Measurements from ENCODE around the gene PFDN1. TPM values are rescaled to one million over a fixed set of nuclear protein-coding genes. Genes with fewer than 3 reads are reported as not detected.

PFDN1 gene
- total RNA-seq, 1 donor from 2014 or later = 135 TPM

GRCh38 chr5:140275837-140276236 is 27.1 kb downstream of the PFDN1 start:
- no peaks in the 10 kb centered on the region for H3K36me3 ChIP-seq
- H3K4me1 ChIP-seq = peaks cover 0 to 7% of the 10 kb centered on the region in 2 donors
- H3K27me3 ChIP-seq = no peaks in the 10 kb centered on the region
- no peak for DNase-seq (ENCODE audit: low spot score in 2 of 2)
- TF ChIP-seq, protein P1, sequence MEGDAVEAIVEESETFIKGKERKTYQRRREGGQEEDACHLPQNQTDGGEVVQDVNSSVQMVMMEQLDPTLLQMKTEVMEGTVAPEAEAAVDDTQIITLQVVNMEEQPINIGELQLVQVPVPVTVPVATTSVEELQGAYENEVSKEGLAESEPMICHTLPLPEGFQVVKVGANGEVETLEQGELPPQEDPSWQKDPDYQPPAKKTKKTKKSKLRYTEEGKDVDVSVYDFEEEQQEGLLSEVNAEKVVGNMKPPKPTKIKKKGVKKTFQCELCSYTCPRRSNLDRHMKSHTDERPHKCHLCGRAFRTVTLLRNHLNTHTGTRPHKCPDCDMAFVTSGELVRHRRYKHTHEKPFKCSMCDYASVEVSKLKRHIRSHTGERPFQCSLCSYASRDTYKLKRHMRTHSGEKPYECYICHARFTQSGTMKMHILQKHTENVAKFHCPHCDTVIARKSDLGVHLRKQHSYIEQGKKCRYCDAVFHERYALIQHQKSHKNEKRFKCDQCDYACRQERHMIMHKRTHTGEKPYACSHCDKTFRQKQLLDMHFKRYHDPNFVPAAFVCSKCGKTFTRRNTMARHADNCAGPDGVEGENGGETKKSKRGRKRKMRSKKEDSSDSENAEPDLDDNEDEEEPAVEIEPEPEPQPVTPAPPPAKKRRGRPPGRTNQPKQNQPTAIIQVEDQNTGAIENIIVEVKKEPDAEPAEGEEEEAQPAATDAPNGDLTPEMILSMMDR (IDR thresholded peaks at IDR 0.05) = no peak
- intact Hi-C loops (cut with DNase I) = no loop called here
- no peak overlapping the region for H3K4me3 ChIP-seq
- H3K9me3 ChIP-seq = no peaks in the 10 kb centered on the region
- no peak overlapping the region for H3K27ac ChIP-seq

DNA sequence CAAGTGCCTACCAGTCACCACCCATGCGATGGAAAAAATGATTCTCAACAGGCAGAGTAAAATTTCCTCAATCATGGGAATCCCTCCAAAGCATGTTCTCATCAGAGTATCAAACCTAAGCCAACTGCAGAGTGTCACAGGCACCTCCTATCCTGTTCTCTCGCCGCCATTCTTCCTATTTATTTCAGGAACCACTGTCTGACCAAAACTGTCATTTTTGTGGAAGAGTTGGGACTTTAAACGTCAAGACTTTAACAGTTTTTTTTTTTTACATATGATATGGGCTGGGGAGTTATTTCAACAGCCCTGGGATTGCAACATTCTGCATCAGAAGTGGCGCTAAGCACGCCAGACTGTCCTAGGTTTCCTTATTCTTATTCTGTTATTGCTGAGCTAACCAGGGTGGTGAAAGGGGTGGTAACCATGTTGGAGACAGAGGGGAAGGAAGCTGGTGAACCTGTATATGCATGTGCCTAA is 29.5 kb downstream of the PFDN1 start:
- Histone ChIP-seq H3K27ac (no peak overlapping the region), H3K4me3 (no peak overlapping the region), H3K36me3 (no peaks in the 10 kb centered on the region), H3K4me1 (peaks cover 0 to 7% of the 10 kb centered on the region in 2 donors), H3K9me3 (no peaks in the 10 kb centered on the region), H3K27me3 (no peaks in the 10 kb centered on the region)
- no peak for DNase-seq (ENCODE audit: low spot score in 2 of 2)
- TF ChIP-seq, protein P1 (IDR thresholded peaks at IDR 0.05) = no peak
- intact Hi-C loops (cut with DNase I) = no loop called here

- TF ChIP-seq, protein P1 (IDR thresholded peaks at IDR 0.05) = no peak
- intact Hi-C loops (cut with DNase I) = no loop called here
- Histone ChIP-seq H3K4me3 (no peak overlapping the region), H3K27me3 (no peaks in the 10 kb centered on the region), H3K36me3 (no peaks in the 10 kb centered on the region), H3K4me1 (peaks cover 0 to 7% of the 10 kb centered on the region in 2 donors), H3K27ac (no peak overlapping the region), H3K9me3 (no peaks in the 10 kb centered on the region)
- DNase-seq (ENCODE audit: low spot score in 2 of 2) = no peak
These were observed 32.9 kb downstream of the PFDN1 start for GRCh38 chr5:140270008-140270407.

DNA sequence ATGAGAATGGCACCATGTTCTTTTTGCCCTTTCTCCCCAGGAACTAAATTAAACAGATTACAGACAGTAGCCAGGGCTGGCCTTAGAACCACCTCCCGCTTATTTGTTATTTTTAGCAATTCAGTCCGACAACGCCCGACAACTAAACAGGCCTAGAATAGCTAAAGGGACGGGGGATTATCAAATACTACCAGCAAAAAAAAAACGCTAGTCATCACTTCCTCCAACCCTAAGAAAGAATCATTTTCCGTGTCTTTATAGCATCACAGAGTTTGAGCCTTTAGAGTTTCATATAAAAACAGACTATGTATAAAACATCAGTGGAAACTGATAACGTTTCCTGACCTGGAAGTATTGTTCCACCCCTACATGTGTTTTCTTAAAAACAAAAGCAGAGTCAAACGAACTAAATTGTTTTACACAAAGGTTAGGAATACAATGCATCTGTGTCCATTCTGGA is 35.3 kb downstream of the PFDN1 start:
- Histone ChIP-seq H3K4me1 (no peaks in the 10 kb centered on the region), H3K4me3 (no peak overlapping the region), H3K27ac (no peak overlapping the region), H3K9me3 (no peaks in the 10 kb centered on the region), H3K27me3 (no peaks in the 10 kb centered on the region), H3K36me3 (no peaks in the 10 kb centered on the region)
- TF ChIP-seq, protein P1 (IDR thresholded peaks at IDR 0.05) = no peak
- DNase-seq (ENCODE audit: low spot score in 2 of 2) = no peak
- intact Hi-C loops (cut with DNase I) = no loop called here

GRCh38 chr5:140267201-140267540 is 35.7 kb downstream of the PFDN1 start:
- no peaks in the 10 kb centered on the region for H3K36me3 ChIP-seq
- H3K27ac ChIP-seq = no peak overlapping the region
- H3K4me3 ChIP-seq = no peak overlapping the region
- intact Hi-C loops (cut with DNase I) = no loop called here
- no peaks in the 10 kb centered on the region for H3K4me1 ChIP-seq
- H3K9me3 ChIP-seq = no peaks in the 10 kb centered on the region
- no peak for DNase-seq (ENCODE audit: low spot score in 2 of 2)
- TF ChIP-seq, protein P1 (IDR thresholded peaks at IDR 0.05) = no peak
- H3K27me3 ChIP-seq = no peaks in the 10 kb centered on the region
